HepG2 (cell line): ENCODE data around the gene TAF1A. TPM values are rescaled to one million over a fixed set of nuclear protein-coding genes. Genes with fewer than 3 reads are reported as not detected.
A peak's percentile ranks its signal among the peaks of the same experiment; 100 is the strongest.

Experiments used
- BORCS8-MEF2B ChIP-seq: sonication (generic); formaldehyde crosslinking; IDR thresholded peaks from 2 replicates; pipeline ENCODE4 v1.8.0; 2022; ENCODE audit warnings: mild to moderate bottlenecking, missing genetic modification reagents
- CCAR2 ChIP-seq: fragments of 200-400 bp; formaldehyde crosslinking; optimal IDR thresholded peaks from 2 replicates; pipeline ENCODE3; 2018; ENCODE audit warnings: low read depth, mild to moderate bottlenecking, low read length, moderate library complexity
- EZH2 ChIP-seq: conservative IDR thresholded peaks from 2 replicates; pipeline ENCODE4 v1.6.1; 2012; ENCODE audit warnings: mild to moderate bottlenecking, low read depth, low read length, moderate library complexity
- GABPB1 ChIP-seq: IDR thresholded peaks from 2 replicates; pipeline ENCODE4 v1.6.1; 2016; ENCODE audit warnings: mild to moderate bottlenecking, missing genetic modification reagents, moderate library complexity, missing compliant biosample characterization
- GATAD1 ChIP-seq: IDR thresholded peaks from 2 replicates; pipeline ENCODE4 v1.6.1; 2016; ENCODE audit warnings: missing genetic modification reagents, missing compliant biosample characterization
- GMEB1 ChIP-seq: sonication (generic); formaldehyde crosslinking; IDR thresholded peaks from 2 replicates; pipeline ENCODE4 v1.5.1; 2020; ENCODE audit warnings: missing genetic modification reagents, mild to moderate bottlenecking, borderline replicate concordance
- HMGXB4 ChIP-seq, 2 experiments: sonication (generic) in 1 of 2; formaldehyde crosslinking in 1 of 2; IDR thresholded peaks; 2 replicates each; pipeline versions ENCODE4 v1.4.0 to v1.6.1; 2018 to 2020; ENCODE audit warnings: missing genetic modification reagents in 2 of 2, borderline replicate concordance in 1 of 2, low read depth in 1 of 2, mild to moderate bottlenecking in 1 of 2, missing biosample characterization in 1 of 2
- KLF13 ChIP-seq: sonication (generic); formaldehyde crosslinking; IDR thresholded peaks from 2 replicates; pipeline ENCODE4 v1.4.0; 2020; ENCODE audit warnings: mild to moderate bottlenecking, missing genetic modification reagents
- KLF15 ChIP-seq: sonication (generic); formaldehyde crosslinking; IDR thresholded peaks from 2 replicates; pipeline ENCODE4 v1.8.1; 2023; ENCODE audit warnings: borderline replicate concordance, mild to moderate bottlenecking, inconsistent platforms, missing genetic modification reagents, mixed read lengths
- MIXL1 ChIP-seq: IDR thresholded peaks from 2 replicates; pipeline ENCODE4 v1.6.1; 2016
- NR2C2 ChIP-seq: sonication (generic); formaldehyde crosslinking; IDR thresholded peaks from 2 replicates; pipeline ENCODE4 v1.4.0; 2020; ENCODE audit warnings: missing genetic modification reagents, mild to moderate bottlenecking, moderate library complexity, borderline replicate concordance
- POGZ ChIP-seq: sonication (generic); formaldehyde crosslinking; IDR thresholded peaks from 2 replicates; pipeline ENCODE4 v1.4.0; 2020; ENCODE audit warnings: mild to moderate bottlenecking, missing genetic modification reagents
- TEAD2 ChIP-seq: sonication (generic); formaldehyde crosslinking; IDR thresholded peaks from 2 replicates; pipeline ENCODE4 v1.9.0; 2021; ENCODE audit warnings: missing genetic modification reagents
- TFDP2 ChIP-seq: sonication (generic); formaldehyde crosslinking; IDR thresholded peaks from 2 replicates; pipeline ENCODE4 v1.4.0; 2020; ENCODE audit warnings: missing genetic modification reagents
- YY1 ChIP-seq: IDR thresholded peaks from 2 replicates; pipeline ENCODE4 v1.6.1; 2011; ENCODE audit warnings: low read length, low read depth, moderate library complexity, mild to moderate bottlenecking; ENCODE audit not compliant: insufficient read depth, insufficient replicate concordance
- ZBTB2 ChIP-seq: sonication (generic); formaldehyde crosslinking; IDR thresholded peaks from 2 replicates; pipeline ENCODE4 v1.8.0; 2022; ENCODE audit warnings: low read depth, missing genetic modification reagents
- ZMYM4 ChIP-seq: sonication (generic); formaldehyde crosslinking; IDR thresholded peaks from 2 replicates; pipeline ENCODE4 v1.8.1; 2023; ENCODE audit warnings: mild to moderate bottlenecking, missing genetic modification reagents
- ZNF224 ChIP-seq: sonication (generic); formaldehyde crosslinking; IDR thresholded peaks from 2 replicates; pipeline ENCODE4 v1.5.0; 2020; ENCODE audit warnings: mild to moderate bottlenecking, missing genetic modification reagents
- ZNF441 ChIP-seq: sonication (generic); formaldehyde crosslinking; IDR thresholded peaks from 2 replicates; pipeline ENCODE4 v1.7.0; 2021; ENCODE audit warnings: missing genetic modification reagents, borderline replicate concordance
- ZNF547 ChIP-seq: sonication (generic); formaldehyde crosslinking; IDR thresholded peaks from 2 replicates; pipeline ENCODE4 v1.5.1; 2020; ENCODE audit warnings: mild to moderate bottlenecking, missing genetic modification reagents
- ZNF614 ChIP-seq: IDR thresholded peaks from 2 replicates; pipeline ENCODE4 v1.6.1; 2018; ENCODE audit warnings: missing biosample characterization, missing genetic modification reagents, inconsistent platforms, borderline replicate concordance
- ZNF792 ChIP-seq: IDR thresholded peaks from 2 replicates; pipeline ENCODE4 v1.6.1; 2016
- ZSCAN31 ChIP-seq: sonication (generic); formaldehyde crosslinking; IDR thresholded peaks from 2 replicates; pipeline ENCODE4 v1.5.0; 2020; ENCODE audit warnings: low read depth, mild to moderate bottlenecking, missing genetic modification reagents
- polyA plus RNA-seq, 8 experiments: library from polyadenylated mRNA; depleted of rRNA in 3 of 8; stranded (reverse) in 7 of 8; unstranded in 1 of 8; fragments of >200 nt; fragmentation: Illumina TruSeq in 4 of 8; extraction: Trizol in 4 of 8; gene quantifications; 2 replicates each; pipeline versions ENCODE4 v1.2.1 to v1.2.3, GENCODE V29; 2011 to 2016; ENCODE audit warnings: low read depth in 4 of 8, missing spikeins in 1 of 8, mixed read lengths in 1 of 8; ENCODE audit not compliant: insufficient read depth in 1 of 8
- total RNA-seq, 5 experiments: library from RNA; depleted of rRNA; stranded (reverse); fragments of >200 nt; fragmentation: Illumina TruSeq; extraction: Trizol; gene quantifications; 2 replicates each; pipeline ENCODE4 v1.2.3, GENCODE V29; 2016; ENCODE audit warnings: low read depth in 1 of 5

TAF1A gene
- total and polyA plus RNA-seq, 2 of the 13 experiments (the other 11 are each of a cell fraction or from before 2014, with no cell fraction given), result 3.3 to 10.7 TPM

- TF ChIP-seq ZNF547 (CRISPR knock-in tag) (no peak), HMGXB4 (CRISPR knock-in tag; IDR thresholded peaks at IDR 0.05; ENCODE audit: borderline replicate concordance in 1 of 2, low read depth in 1 of 2) (peak in 1 of 2 experiments; percentile 69; a peak in 2 of 4 replicates), KLF15 (no peak), ZSCAN31 (no peak), POGZ (peak; percentile 49; the same call in 1 of the 2 replicates), GATAD1 (CRISPR knock-in tag) (peak; percentile 90), GABPB1 (CRISPR knock-in tag) (peak; percentile 96), ZBTB2 (CRISPR knock-in tag) (no peak), TFDP2 (CRISPR knock-in tag) (peak; percentile 87), ZMYM4 (CRISPR knock-in tag) (peak; percentile 69), KLF13 (CRISPR knock-in tag) (no peak), ZNF792 (CRISPR knock-in tag) (no peak), CCAR2 (no peak), MIXL1 (CRISPR knock-in tag) (0 out of 2 replicates have a peak, but pooled peaks have one; percentile 5), TEAD2 (CRISPR knock-in tag) (no peak), ZNF224 (no peak), ZNF441 (CRISPR knock-in tag) (peak; percentile 34; the same call in 1 of the 2 replicates), GMEB1 (CRISPR knock-in tag) (no peak; the same call in 1 of the 2 replicates), BORCS8-MEF2B (peak; percentile 50; the same call in 1 of the 2 replicates), NR2C2 (CRISPR knock-in tag) (peak; percentile 99), YY1 (peak; percentile 52), EZH2 (no peak), ZNF614 (CRISPR knock-in tag) (no peak)
Observed at GRCh38 chr1:222589462-222590302, at the start of gene TAF1A (continued).
